ENCODE data around the gene ZDHHC7. TPM values are rescaled to one million over a fixed set of nuclear protein-coding genes. Genes with fewer than 3 reads are reported as not detected.

The ZDHHC7 gene
- total RNA-seq, 1 experiment from 2014 or later: 46.3 TPM

DNA sequence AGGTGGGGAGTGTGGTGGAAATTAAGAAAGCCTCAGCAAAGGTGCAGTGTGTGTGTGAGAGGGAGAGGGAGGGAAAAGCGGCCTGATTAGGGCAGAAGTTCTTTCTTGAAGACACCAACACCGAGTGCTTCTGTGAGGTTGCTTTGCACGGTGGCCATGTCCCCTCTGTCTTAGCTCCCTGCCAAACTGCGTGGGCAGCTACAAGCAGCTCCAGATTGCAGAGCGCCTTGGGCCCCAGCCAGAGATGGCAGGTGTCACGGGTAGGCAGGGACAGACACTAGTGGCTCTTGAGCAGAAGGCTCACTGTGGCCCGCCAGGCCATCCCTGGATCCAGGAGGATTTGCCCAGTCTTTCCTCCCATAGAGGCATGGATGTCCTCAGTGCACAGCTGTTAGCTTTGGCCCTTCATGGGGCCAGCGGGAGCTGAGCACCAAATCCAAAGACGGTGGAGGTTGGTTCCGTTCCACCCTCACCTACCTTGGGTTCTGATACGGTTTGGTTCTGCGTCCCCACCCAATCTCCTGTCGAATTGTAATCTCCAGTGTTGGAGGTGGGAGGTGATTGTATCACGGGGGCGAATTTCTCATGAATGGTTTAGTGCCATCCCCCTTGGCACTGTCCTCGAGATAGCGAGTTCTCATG lies 37.7 kb upstream of the ZDHHC7 start:
- ChIA-PET CTCF (interaction anchor here (0.6 kb wide), 1 partner anchor 492 kb away, joined by 5 read pairs; no protein-coding TSS in a partner anchor), POLR2A (interaction anchor here (1.0 to 1.3 kb wide), 2 partner anchors 11 to 22 kb away, joined by 3 read pairs; no protein-coding TSS in a partner anchor)

DNA sequence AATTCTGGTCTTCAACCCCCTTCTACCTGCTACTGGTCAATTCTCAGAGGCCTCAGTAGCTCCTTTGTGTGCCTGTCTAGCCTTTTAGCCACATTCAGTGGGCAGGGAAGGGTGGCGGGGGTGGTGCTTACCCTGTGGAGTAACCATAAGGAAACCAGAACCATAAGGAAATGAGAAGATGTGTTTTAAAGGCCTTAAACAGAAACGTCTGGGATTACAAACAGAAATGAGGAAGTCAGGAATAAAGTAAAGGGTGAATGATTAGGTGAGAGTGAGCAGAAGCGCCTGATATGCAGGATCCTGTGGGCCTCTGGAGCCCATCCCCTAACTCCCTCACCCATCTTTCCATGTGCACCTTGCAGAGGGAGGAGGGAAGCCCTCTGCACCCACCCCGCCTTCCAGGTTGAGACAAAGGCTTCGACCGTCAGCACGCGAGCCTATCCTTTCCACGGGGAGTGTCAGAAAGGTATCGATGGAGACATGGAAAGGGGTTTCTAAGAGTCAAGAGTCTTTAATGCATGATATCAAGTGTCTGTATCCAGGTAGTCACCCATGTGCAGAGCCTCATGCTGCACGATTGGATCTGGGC lies 36.6 kb upstream of the ZDHHC7 start:
- TF ChIP-seq, protein P1, sequence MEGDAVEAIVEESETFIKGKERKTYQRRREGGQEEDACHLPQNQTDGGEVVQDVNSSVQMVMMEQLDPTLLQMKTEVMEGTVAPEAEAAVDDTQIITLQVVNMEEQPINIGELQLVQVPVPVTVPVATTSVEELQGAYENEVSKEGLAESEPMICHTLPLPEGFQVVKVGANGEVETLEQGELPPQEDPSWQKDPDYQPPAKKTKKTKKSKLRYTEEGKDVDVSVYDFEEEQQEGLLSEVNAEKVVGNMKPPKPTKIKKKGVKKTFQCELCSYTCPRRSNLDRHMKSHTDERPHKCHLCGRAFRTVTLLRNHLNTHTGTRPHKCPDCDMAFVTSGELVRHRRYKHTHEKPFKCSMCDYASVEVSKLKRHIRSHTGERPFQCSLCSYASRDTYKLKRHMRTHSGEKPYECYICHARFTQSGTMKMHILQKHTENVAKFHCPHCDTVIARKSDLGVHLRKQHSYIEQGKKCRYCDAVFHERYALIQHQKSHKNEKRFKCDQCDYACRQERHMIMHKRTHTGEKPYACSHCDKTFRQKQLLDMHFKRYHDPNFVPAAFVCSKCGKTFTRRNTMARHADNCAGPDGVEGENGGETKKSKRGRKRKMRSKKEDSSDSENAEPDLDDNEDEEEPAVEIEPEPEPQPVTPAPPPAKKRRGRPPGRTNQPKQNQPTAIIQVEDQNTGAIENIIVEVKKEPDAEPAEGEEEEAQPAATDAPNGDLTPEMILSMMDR (IDR thresholded peaks at IDR 0.05; ENCODE audit: unreplicated experiment): no peak
- POLR2A ChIA-PET: interaction anchor here (1.0 kb wide), 1 partner anchor 21 kb away, joined by 3 read pairs; no protein-coding TSS in a partner anchor
- no peaks in the 10 kb centered on the region for H3K9me3 Mint-ChIP-seq (ENCODE audit: unreplicated experiment)
- H3K27ac Mint-ChIP-seq (ENCODE audit: low read depth, unreplicated experiment): no peak overlapping the region
- no peaks in the 10 kb centered on the region for H3K36me3 Mint-ChIP-seq (ENCODE audit: insufficient read depth, unreplicated experiment)
- intact Hi-C loops (cut with micrococcal nuclease): no loop called here
- no peaks in the 10 kb centered on the region for H3K27me3 Mint-ChIP-seq (ENCODE audit: insufficient read depth, unreplicated experiment)
- DNase-seq (ENCODE audit: unreplicated experiment): no peak
- no peaks in the 10 kb centered on the region for H3K4me1 Mint-ChIP-seq (ENCODE audit: insufficient read depth, unreplicated experiment)
- H3K4me3 Mint-ChIP-seq (ENCODE audit: unreplicated experiment): no peak overlapping the region
- CTCF ChIA-PET: interaction anchor here (0.6 to 1.6 kb wide), 2 partner anchors 39 to 493 kb away, joined by 5 to 8 read pairs; no protein-coding TSS in a partner anchor
- no TSS peak for BruUV-seq (replicated peaks)

More for the DNA sequence above, 37.7 kb upstream of the ZDHHC7 start:
- no peak for DNase-seq (ENCODE audit: unreplicated experiment)
- intact Hi-C loops (cut with micrococcal nuclease): no loop called here
- H3K4me1 Mint-ChIP-seq (ENCODE audit: insufficient read depth, unreplicated experiment): no peaks in the 10 kb centered on the region
- no TSS peak for BruUV-seq (replicated peaks)
- TF ChIP-seq, protein P1 (IDR thresholded peaks at IDR 0.05; ENCODE audit: unreplicated experiment): no peak
- no peak overlapping the region for H3K4me3 Mint-ChIP-seq (ENCODE audit: unreplicated experiment)
- no peaks in the 10 kb centered on the region for H3K27me3 Mint-ChIP-seq (ENCODE audit: insufficient read depth, unreplicated experiment)
- H3K9me3 Mint-ChIP-seq (ENCODE audit: unreplicated experiment): no peaks in the 10 kb centered on the region
- no peak overlapping the region for H3K27ac Mint-ChIP-seq (ENCODE audit: low read depth, unreplicated experiment)
- no peaks in the 10 kb centered on the region for H3K36me3 Mint-ChIP-seq (ENCODE audit: insufficient read depth, unreplicated experiment)

DNA sequence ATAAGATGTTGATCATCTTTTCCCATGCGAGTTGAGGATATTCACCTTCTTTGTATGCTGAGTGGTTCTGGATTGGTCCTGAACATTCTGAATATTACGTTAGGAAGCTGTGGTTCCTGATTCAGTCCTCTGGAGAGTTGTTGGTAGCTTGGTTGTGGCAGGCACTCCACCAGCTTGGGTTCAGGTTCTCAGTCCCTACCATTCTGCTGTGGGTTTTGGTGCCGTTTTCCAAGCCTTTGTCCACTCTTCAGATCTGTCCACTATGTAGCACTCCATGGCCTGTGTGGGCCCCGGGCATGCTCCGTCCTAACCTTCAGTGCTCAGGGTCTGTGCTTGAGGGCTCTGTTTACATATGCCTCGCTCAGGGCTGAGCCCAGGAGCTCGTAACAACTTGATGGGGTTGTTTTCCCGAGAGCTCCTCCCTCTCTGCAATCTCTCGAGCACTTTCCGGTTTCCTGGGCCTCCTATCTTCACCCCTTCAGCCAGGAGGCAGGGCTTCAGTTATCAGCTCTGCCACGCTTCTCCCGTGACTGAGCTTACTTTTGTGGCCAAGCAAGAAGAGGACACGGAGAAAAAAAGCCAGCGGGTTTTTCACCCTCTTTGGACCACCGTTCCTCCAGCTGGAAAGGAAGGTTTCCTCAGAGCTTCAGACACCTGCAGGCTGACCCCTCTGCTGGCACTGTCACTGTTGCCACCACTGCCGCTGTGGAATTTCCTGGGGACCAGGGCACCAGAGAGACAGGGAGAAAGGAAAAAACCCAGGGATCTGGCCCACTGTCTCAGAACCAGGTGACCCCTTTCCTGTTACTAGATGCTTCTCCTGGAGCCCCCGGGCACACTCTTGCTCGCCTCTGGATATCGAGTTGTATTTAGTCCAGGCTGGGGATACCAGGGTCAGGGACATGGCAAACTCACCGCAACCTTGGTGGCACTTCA lies 35.9 kb upstream of the ZDHHC7 start:
- H3K27ac Mint-ChIP-seq (ENCODE audit: low read depth, unreplicated experiment): no peak overlapping the region
- TF ChIP-seq, protein P1 (IDR thresholded peaks at IDR 0.05; ENCODE audit: unreplicated experiment): no peak
- DNase-seq (ENCODE audit: unreplicated experiment): no peak
- ChIA-PET CTCF (interaction anchor here (1.6 kb wide), 1 partner anchor 39 kb away, joined by 8 read pairs; no protein-coding TSS in a partner anchor), POLR2A (interaction anchor here (0.6 to 1.3 kb wide), 3 partner anchors 36 to 182 kb away, joined by 3 to 4 read pairs (median 3); partner anchors contain the start of gene ZDHHC7)
- BruUV-seq (replicated peaks): no TSS peak
- no peaks in the 10 kb centered on the region for H3K4me1 Mint-ChIP-seq (ENCODE audit: insufficient read depth, unreplicated experiment)
- no peaks in the 10 kb centered on the region for H3K27me3 Mint-ChIP-seq (ENCODE audit: insufficient read depth, unreplicated experiment)
- no peaks in the 10 kb centered on the region for H3K9me3 Mint-ChIP-seq (ENCODE audit: unreplicated experiment)
- H3K4me3 Mint-ChIP-seq (ENCODE audit: unreplicated experiment): no peak overlapping the region
- intact Hi-C loops (cut with micrococcal nuclease): no loop called here
- H3K36me3 Mint-ChIP-seq (ENCODE audit: insufficient read depth, unreplicated experiment): no peaks in the 10 kb centered on the region
